Upper lobe of right lung (tissue), 1 donor: ENCODE data around the gene MMAB. TPM values are rescaled to one million over a fixed set of nuclear protein-coding genes. Genes with fewer than 3 reads are reported as not detected.

Experiments used
- ATAC-seq: fragments of 200-7000 bp; cut with Tn5 transposase; one replicate; pipeline ENCODE4 v1.9.1; 2020; ENCODE audit warnings: mild to moderate bottlenecking, moderate library complexity
- DNase-seq: peaks from one replicate; pipeline ENCODE4 v3.0.0-alpha.2; 2020
- H3K27ac ChIP-seq: fragments of 200-600 bp; one replicate; pipeline ENCODE4 v1.8.0; 2022
- H3K27me3 ChIP-seq: fragments of 200-600 bp; one replicate; pipeline ENCODE4 v1.8.0; 2022; ENCODE audit warnings: mild to moderate bottlenecking
- H3K36me3 ChIP-seq: fragments of 200-600 bp; one replicate; pipeline ENCODE4 v1.8.0; 2022
- H3K4me1 ChIP-seq: fragments of 200-600 bp; one replicate; pipeline ENCODE4 v1.8.0; 2022
- H3K4me3 ChIP-seq: fragments of 200-600 bp; one replicate; pipeline ENCODE4 v1.8.0; 2022; ENCODE audit warnings: mild to moderate bottlenecking
- H3K9me3 ChIP-seq: fragments of 200-600 bp; one replicate; pipeline ENCODE4 v1.8.0; 2022
- CTCF ChIP-seq: fragments of 200-600 bp; IDR thresholded peaks from one replicate; pipeline ENCODE4 v1.8.0; 2022; ENCODE audit warnings: antibody characterized with exemption
- intact Hi-C: fragments of 100-400 bp; cut with DNase I; formaldehyde crosslinking; loops from one replicate; pipeline ENCODE4 v1.11.0; 2022
- total RNA-seq: library from RNA; stranded (reverse); fragmentation: NEBNext Ultra II Directional; extraction: Animal tissue kit (Norgen Biotek cat#: 25700); gene quantifications from one replicate; pipeline ENCODE4 v1.2.1, GENCODE V29; 2021
- donor health status: DM: no; HTN: yes; CAD: no; lungs with severe emphysema.

Gene MMAB
- total RNA-seq, 1 donor from 2014 or later: 58.0 TPM

- ATAC-seq (no peak), DNase-seq (no peak)
- intact Hi-C loops: no loop called here
- no peak for TF ChIP-seq CTCF
- H3K4me1 ChIP-seq: no peaks in the 10 kb centered on the region
- H3K9me3 ChIP-seq: no peaks in the 10 kb centered on the region
- H3K36me3 ChIP-seq: no peaks in the 10 kb centered on the region
- no peak overlapping the region for H3K27ac ChIP-seq
- H3K27me3 ChIP-seq: peaks cover 8% of the 10 kb centered on the region
- no peak overlapping the region for H3K4me3 ChIP-seq
Observed at GRCh38 chr12:109617491-109617890, 44.2 kb upstream of the MMAB start.

GRCh38 chr12:109615556-109616229 is 42.4 kb upstream of the MMAB start:
- DNase-seq: no peak
- Histone ChIP-seq H3K4me3 (no peak overlapping the region), H3K27ac (no peak overlapping the region), H3K4me1 (no peaks in the 10 kb centered on the region), H3K9me3 (no peaks in the 10 kb centered on the region), H3K27me3 (peaks cover 26% of the 10 kb centered on the region), H3K36me3 (no peaks in the 10 kb centered on the region)
- TF ChIP-seq CTCF: no peak
- ATAC-seq: no peak
- intact Hi-C loops: no loop called here

- TF ChIP-seq CTCF: no peak
- H3K36me3 ChIP-seq: no peaks in the 10 kb centered on the region
- ATAC-seq (no peak), DNase-seq (no peak)
- no peaks in the 10 kb centered on the region for H3K9me3 ChIP-seq
- no peak overlapping the region for H3K4me3 ChIP-seq
- intact Hi-C loops: no loop called here
- no peak overlapping the region for H3K27ac ChIP-seq
- peaks cover 29% of the 10 kb centered on the region for H3K27me3 ChIP-seq
- no peaks in the 10 kb centered on the region for H3K4me1 ChIP-seq
Observed at GRCh38 chr12:109613649-109614455, 40.5 kb upstream of the MMAB start.

GRCh38 chr12:109612975-109613502 is 39.7 kb upstream of the MMAB start:
- no peaks in the 10 kb centered on the region for H3K36me3 ChIP-seq
- intact Hi-C loops: no loop called here
- ATAC-seq (no peak), DNase-seq (no peak)
- H3K27me3 ChIP-seq: peaks cover 29% of the 10 kb centered on the region
- no peak overlapping the region for H3K4me3 ChIP-seq
- TF ChIP-seq CTCF: peak; percentile 7
- no peaks in the 10 kb centered on the region for H3K4me1 ChIP-seq
- no peaks in the 10 kb centered on the region for H3K9me3 ChIP-seq
- no peak overlapping the region for H3K27ac ChIP-seq

- TF ChIP-seq CTCF: no peak
- Histone ChIP-seq H3K4me3 (no peak overlapping the region), H3K27me3 (peaks cover 29% of the 10 kb centered on the region), H3K27ac (no peak overlapping the region), H3K9me3 (no peaks in the 10 kb centered on the region), H3K4me1 (no peaks in the 10 kb centered on the region), H3K36me3 (no peaks in the 10 kb centered on the region)
- DNase-seq (no peak), ATAC-seq (no peak)
- intact Hi-C loops: no loop called here
Observed at GRCh38 chr12:109612003-109612402, 38.7 kb upstream of the MMAB start.
